GM13977 (cell line): ENCODE data around the gene MYOF.

Experiments
- DNase-seq: peaks from one replicate; pipeline ENCODE4 v3.0.0; 2012; ENCODE audit warnings: low spot score
- CTCF ChIP-seq: IDR thresholded peaks from 2 replicates; pipeline ENCODE4 v1.5.1; 2012; ENCODE audit warnings: mild to moderate bottlenecking, control low read depth; ENCODE audit not compliant: insufficient read depth; ENCODE audit errors: extremely low read depth, missing control alignments
- in situ Hi-C: fragments of 300-500 bp; cut with MboI; formaldehyde crosslinking; loops from one replicate; pipeline ENCODE4 v1.12.0; 2022; ENCODE audit warnings: low sequenced_read_pairs, low pct_unique_long_range_greater_than_20kb, mixed read lengths, inconsistent platforms; ENCODE audit not compliant: unreplicated experiment

The MYOF gene

GRCh38 chr10:93404048-93404354 is 78.1 kb downstream of the MYOF start:
- DNase-seq = no peak
- in situ Hi-C loops = no loop called here
- TF ChIP-seq CTCF = no peak

- in situ Hi-C loops = no loop called here
- TF ChIP-seq CTCF = no peak
- DNase-seq = no peak
These were observed 78.7 kb downstream of the MYOF start for GRCh38 chr10:93403152-93404047.

GRCh38 chr10:93402192-93402591 is 79.9 kb downstream of the MYOF start:
- DNase-seq = no peak
- TF ChIP-seq CTCF = no peak
- in situ Hi-C loops = no loop called here

GRCh38 chr10:93398528-93398927 is 83.6 kb downstream of the MYOF start:
- no peak for TF ChIP-seq CTCF
- in situ Hi-C loops = no loop called here
- no peak for DNase-seq

- no peak for DNase-seq
- in situ Hi-C loops = no loop called here
- no peak for TF ChIP-seq CTCF
These were observed 85.1 kb downstream of the MYOF start for GRCh38 chr10:93397020-93397419.

GRCh38 chr10:93393211-93393610 is 88.9 kb downstream of the MYOF start:
- DNase-seq = no peak
- in situ Hi-C loops = no loop called here
- TF ChIP-seq CTCF = no peak
